MM.1S (cell line): ENCODE results near the gene CCT2.
A peak's percentile ranks its signal among the peaks of the same experiment; 100 is the strongest.

ENCODE experiments used
- DNase-seq: peaks from one replicate; pipeline ENCODE4 v3.0.0-alpha.2; 2015
- H2AFZ ChIP-seq: fragments of 300-600 bp; sonication (generic); 2 replicates; pipeline ENCODE4 v1.6.0; 2016; ENCODE audit warnings: antibody characterized with exemption, low read length
- H3F3A ChIP-seq: fragments of 300-600 bp; sonication (generic); 2 replicates; pipeline ENCODE4 v1.6.1; 2016; ENCODE audit warnings: mild to moderate bottlenecking, antibody characterized with exemption, low read length, moderate library complexity, mixed read lengths; ENCODE audit not compliant: insufficient read depth
- H3K27ac ChIP-seq: fragments of 300-600 bp; sonication (generic); 2 replicates; pipeline ENCODE4 v1.5.1; 2016; ENCODE audit warnings: mild to moderate bottlenecking, low read length
- H3K27me3 ChIP-seq: fragments of 300-600 bp; sonication (generic); replicated peaks from 2 replicates; pipeline ENCODE4 v1.6.0; 2016; ENCODE audit warnings: low read length; ENCODE audit not compliant: insufficient read depth
- H3K36me3 ChIP-seq: fragments of 300-600 bp; sonication (generic); replicated peaks from 2 replicates; pipeline ENCODE4 v1.6.1; 2016; ENCODE audit warnings: mild to moderate bottlenecking, low read length, mixed read lengths; ENCODE audit not compliant: insufficient read depth
- H3K4me1 ChIP-seq: fragments of 300-600 bp; sonication (generic); 2 replicates; pipeline ENCODE4 v1.6.1; 2016; ENCODE audit warnings: low read length, mixed read lengths
- H3K4me2 ChIP-seq: fragments of 300-600 bp; sonication (generic); 2 replicates; pipeline ENCODE4 v1.6.0; 2016; ENCODE audit warnings: low read depth, low read length
- H3K4me3 ChIP-seq: fragments of 300-600 bp; sonication (generic); 2 replicates; pipeline ENCODE4 v1.5.1; 2016; ENCODE audit warnings: low read length, mixed read lengths
- H3K79me2 ChIP-seq: fragments of 300-600 bp; sonication (generic); 2 replicates; pipeline ENCODE4 v1.6.1; 2016; ENCODE audit warnings: mixed run types, low read length, mixed read lengths
- H3K9ac ChIP-seq: fragments of 300-600 bp; sonication (generic); 2 replicates; pipeline ENCODE4 v1.6.1; 2016; ENCODE audit warnings: low read length, mixed read lengths
- H3K9me2 ChIP-seq: fragments of 300-600 bp; sonication (generic); replicated peaks from 2 replicates; pipeline ENCODE4 v1.6.1; 2016; ENCODE audit warnings: mild to moderate bottlenecking, low read length, mixed read lengths; ENCODE audit not compliant: insufficient read depth
- H3K9me3 ChIP-seq: fragments of 300-600 bp; sonication (generic); replicated peaks from 2 replicates; pipeline ENCODE4 v1.6.1; 2016; ENCODE audit warnings: mild to moderate bottlenecking, low read length, mixed read lengths; ENCODE audit not compliant: insufficient read depth
- H4K20me1 ChIP-seq: fragments of 300-600 bp; sonication (generic); 2 replicates; pipeline ENCODE4 v1.6.1; 2016; ENCODE audit warnings: mild to moderate bottlenecking, low read length, moderate library complexity, mixed read lengths; ENCODE audit not compliant: insufficient read depth
- EZH2 ChIP-seq: fragments of 300-600 bp; sonication (generic); optimal IDR thresholded peaks from 2 replicates; pipeline ENCODE3; 2017; ENCODE audit warnings: low read depth, mild to moderate bottlenecking, antibody characterized with exemption, low read length, mixed read lengths
- EZH2phosphoT487 ChIP-seq: fragments of 300-600 bp; sonication (generic); IDR thresholded peaks from 2 replicates; pipeline ENCODE4 v1.6.1; 2018; ENCODE audit warnings: antibody characterized with exemption, low read length
- TF ChIP-seq, protein P1 (sequence below): fragments of 300-600 bp; sonication (generic); IDR thresholded peaks from 2 replicates; pipeline ENCODE4 v1.5.1; 2016; ENCODE audit warnings: antibody characterized with exemption, low read length, mixed read lengths

The CCT2 gene

DNA sequence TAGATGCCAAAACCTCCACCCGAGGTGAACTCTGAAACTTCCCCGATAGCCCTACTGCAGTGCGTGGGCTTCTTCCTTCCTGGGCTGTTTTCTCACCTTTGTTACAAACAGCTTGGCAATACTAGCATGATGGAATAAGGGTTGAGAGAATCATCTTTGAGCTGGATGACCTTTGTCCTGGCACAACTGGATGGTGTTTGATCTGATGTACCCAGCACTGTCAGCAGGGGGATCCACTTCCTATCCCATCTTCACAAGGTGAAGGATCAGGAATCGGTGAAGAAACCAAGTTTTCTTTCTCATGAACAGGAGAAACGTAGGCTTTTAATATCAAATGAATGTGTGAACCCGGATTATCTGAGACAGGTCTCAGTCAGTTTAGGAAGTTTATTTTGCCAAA, 44.9 kb downstream of the CCT2 start:
- no peak for DNase-seq
- no peak for TF ChIP-seq EZH2
- TF ChIP-seq EZH2phosphoT487: no peak
- TF ChIP-seq, protein P1, sequence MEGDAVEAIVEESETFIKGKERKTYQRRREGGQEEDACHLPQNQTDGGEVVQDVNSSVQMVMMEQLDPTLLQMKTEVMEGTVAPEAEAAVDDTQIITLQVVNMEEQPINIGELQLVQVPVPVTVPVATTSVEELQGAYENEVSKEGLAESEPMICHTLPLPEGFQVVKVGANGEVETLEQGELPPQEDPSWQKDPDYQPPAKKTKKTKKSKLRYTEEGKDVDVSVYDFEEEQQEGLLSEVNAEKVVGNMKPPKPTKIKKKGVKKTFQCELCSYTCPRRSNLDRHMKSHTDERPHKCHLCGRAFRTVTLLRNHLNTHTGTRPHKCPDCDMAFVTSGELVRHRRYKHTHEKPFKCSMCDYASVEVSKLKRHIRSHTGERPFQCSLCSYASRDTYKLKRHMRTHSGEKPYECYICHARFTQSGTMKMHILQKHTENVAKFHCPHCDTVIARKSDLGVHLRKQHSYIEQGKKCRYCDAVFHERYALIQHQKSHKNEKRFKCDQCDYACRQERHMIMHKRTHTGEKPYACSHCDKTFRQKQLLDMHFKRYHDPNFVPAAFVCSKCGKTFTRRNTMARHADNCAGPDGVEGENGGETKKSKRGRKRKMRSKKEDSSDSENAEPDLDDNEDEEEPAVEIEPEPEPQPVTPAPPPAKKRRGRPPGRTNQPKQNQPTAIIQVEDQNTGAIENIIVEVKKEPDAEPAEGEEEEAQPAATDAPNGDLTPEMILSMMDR: peak; percentile 19; the same call in 1 of the 2 replicates
- H3K4me1 ChIP-seq: no peaks in the 10 kb centered on the region

DNA sequence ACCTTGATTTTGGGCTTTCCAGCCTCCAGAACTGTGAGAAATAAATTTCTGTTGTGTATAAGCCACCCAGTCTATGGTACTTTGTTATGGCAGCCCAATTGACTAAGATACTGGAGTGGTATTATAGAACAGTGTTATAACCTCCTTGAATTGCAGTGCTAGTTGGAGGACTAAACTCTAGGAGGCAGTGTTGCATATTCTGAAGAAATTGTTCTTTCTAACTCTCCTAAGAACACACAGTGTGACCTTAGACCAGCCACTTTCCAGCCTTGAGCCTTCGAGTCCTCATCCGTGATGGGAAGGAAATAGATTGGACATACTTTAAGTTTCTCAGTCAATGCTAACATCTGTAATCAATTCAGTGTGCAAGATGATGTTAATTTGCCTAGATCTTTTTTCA, 47.8 kb downstream of the CCT2 start:
- Histone ChIP-seq H2AFZ (no peak overlapping the region), H3K9me3 (no peaks in the 10 kb centered on the region), H3K4me2 (no peak overlapping the region), H3K9ac (no peak overlapping the region), H3K27me3 (no peaks in the 10 kb centered on the region), H3K36me3 (no peaks in the 10 kb centered on the region), H3K27ac (no peak overlapping the region), H3F3A (no peaks in the 10 kb centered on the region), H3K4me1 (no peaks in the 10 kb centered on the region), H4K20me1 (no peaks in the 10 kb centered on the region), H3K9me2 (no peaks in the 10 kb centered on the region), H3K4me3 (no peak overlapping the region), H3K79me2 (no peaks in the 10 kb centered on the region)
- DNase-seq: no peak
- TF ChIP-seq EZH2: no peak
- TF ChIP-seq, protein P1: peak; percentile 38

More for the DNA sequence above, 44.9 kb downstream of the CCT2 start:
- Histone ChIP-seq H3K9me3 (no peaks in the 10 kb centered on the region), H3K27ac (no peak overlapping the region), H3K27me3 (no peaks in the 10 kb centered on the region), H3K79me2 (no peaks in the 10 kb centered on the region), H3K4me2 (no peak overlapping the region), H3K36me3 (no peaks in the 10 kb centered on the region), H2AFZ (no peak overlapping the region), H3K9me2 (no peaks in the 10 kb centered on the region), H3F3A (no peaks in the 10 kb centered on the region), H3K4me3 (no peak overlapping the region), H4K20me1 (no peaks in the 10 kb centered on the region), H3K9ac (no peak overlapping the region)

DNA sequence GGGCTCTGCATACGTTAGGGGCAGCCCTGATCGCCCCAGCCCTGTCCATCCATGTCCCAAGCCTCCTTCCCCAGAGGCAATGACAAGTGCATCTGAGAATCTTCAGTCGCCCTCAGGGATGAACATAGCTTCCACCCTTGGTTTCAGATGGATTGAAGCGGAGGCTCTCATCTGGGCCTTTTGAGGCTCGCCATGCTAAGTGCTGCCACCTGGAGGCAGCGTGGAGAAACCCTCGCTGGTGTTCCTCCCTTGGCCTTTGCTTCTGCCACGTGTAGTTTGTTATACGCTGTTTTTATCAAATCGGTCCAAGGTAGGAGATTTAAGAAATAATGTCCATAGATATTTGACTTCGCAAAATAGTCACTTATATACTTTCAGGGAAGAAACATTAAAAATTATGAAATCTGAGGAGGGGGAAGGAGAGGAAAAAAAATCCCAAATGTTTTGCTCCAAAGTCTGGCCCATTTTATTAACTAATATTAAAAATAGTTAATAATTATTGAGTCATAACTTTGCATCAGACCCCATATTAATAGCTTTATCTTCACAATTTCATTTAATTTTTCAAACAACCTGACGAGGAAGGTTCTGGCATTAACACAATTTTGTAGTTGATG, 54.2 kb downstream of the CCT2 start:
- Histone ChIP-seq H3K27ac (no peak overlapping the region), H3K79me2 (no peaks in the 10 kb centered on the region), H2AFZ (no peak overlapping the region)

More for the DNA sequence above, 54.2 kb downstream of the CCT2 start:
- Histone ChIP-seq H3K9ac (no peak overlapping the region), H3K36me3 (no peaks in the 10 kb centered on the region), H4K20me1 (no peaks in the 10 kb centered on the region), H3K4me2 (no peak overlapping the region), H3K4me3 (no peak overlapping the region), H3K9me2 (no peaks in the 10 kb centered on the region), H3K27me3 (no peaks in the 10 kb centered on the region), H3F3A (no peaks in the 10 kb centered on the region), H3K9me3 (no peaks in the 10 kb centered on the region), H3K4me1 (no peaks in the 10 kb centered on the region)
- TF ChIP-seq EZH2 (no peak), EZH2phosphoT487 (no peak)
- TF ChIP-seq, protein P1: peak; percentile 91
- peak; percentile 73 for DNase-seq
